HepG2 (cell line): ENCODE data around the gene HIGD1A. TPM values are rescaled to one million over a fixed set of nuclear protein-coding genes. Genes with fewer than 3 reads are reported as not detected.

Experiments
- BRF2 ChIP-seq: sonication (generic); formaldehyde crosslinking; IDR thresholded peaks from 2 replicates; pipeline ENCODE4 v1.8.1; 2022; ENCODE audit warnings: mild to moderate bottlenecking, missing genetic modification reagents
- CBX5 ChIP-seq: sonication (generic); formaldehyde crosslinking; IDR thresholded peaks from 2 replicates; pipeline ENCODE4 v1.4.0; 2020; ENCODE audit warnings: missing genetic modification reagents, borderline replicate concordance
- CCAR2 ChIP-seq: fragments of 200-400 bp; formaldehyde crosslinking; optimal IDR thresholded peaks from 2 replicates; pipeline ENCODE3; 2018; ENCODE audit warnings: low read depth, mild to moderate bottlenecking, low read length, moderate library complexity
- FOSL2 ChIP-seq: sonication (generic); formaldehyde crosslinking; IDR thresholded peaks from 2 replicates; pipeline ENCODE4 v1.4.0; 2020; ENCODE audit warnings: missing genetic modification reagents
- FOXK1 ChIP-seq: sonication (generic); formaldehyde crosslinking; IDR thresholded peaks from 2 replicates; pipeline ENCODE4 v1.4.0; 2020; ENCODE audit warnings: low read depth, missing genetic modification reagents, borderline replicate concordance
- IKZF1 ChIP-seq: fragments of 450-650 bp; IDR thresholded peaks from 2 replicates; pipeline ENCODE4 v1.7.1; 2016
- KAT8 ChIP-seq: IDR thresholded peaks from 2 replicates; pipeline ENCODE4 v1.6.1; 2016; ENCODE audit warnings: missing genetic modification reagents, missing compliant biosample characterization
- KDM1A ChIP-seq: IDR thresholded peaks from 2 replicates; pipeline ENCODE4 v1.6.1; 2016; ENCODE audit warnings: missing compliant biosample characterization
- MED1 ChIP-seq: sonication (generic); formaldehyde crosslinking; IDR thresholded peaks from 2 replicates; pipeline ENCODE4 v1.4.0; 2020; ENCODE audit warnings: missing genetic modification reagents
- MED8 ChIP-seq: sonication (generic); formaldehyde crosslinking; IDR thresholded peaks from 2 replicates; pipeline ENCODE4 v1.8.1; 2023; ENCODE audit warnings: mild to moderate bottlenecking, missing genetic modification reagents; ENCODE audit not compliant: insufficient replicate concordance
- NCOA5 ChIP-seq: sonication (generic); formaldehyde crosslinking; IDR thresholded peaks from 2 replicates; pipeline ENCODE4 v1.4.0; 2020; ENCODE audit warnings: missing genetic modification reagents
- NFE2L2 ChIP-seq: fragments of 150-350 bp; IDR thresholded peaks from 2 replicates; pipeline ENCODE4 v1.6.1; 2014; ENCODE audit warnings: low read length
- NFYB ChIP-seq: sonication (generic); formaldehyde crosslinking; IDR thresholded peaks from 2 replicates; pipeline ENCODE4 v1.4.0; 2020; ENCODE audit warnings: missing genetic modification reagents
- NR3C1 ChIP-seq: sonication (generic); formaldehyde crosslinking; IDR thresholded peaks from 2 replicates; pipeline ENCODE4 v1.4.0; 2020; ENCODE audit warnings: missing genetic modification reagents
- PBX2 ChIP-seq: IDR thresholded peaks from 2 replicates; pipeline ENCODE4 v1.6.1; 2016; ENCODE audit warnings: control low read depth
- PITX1 ChIP-seq: sonication (generic); formaldehyde crosslinking; IDR thresholded peaks from 2 replicates; pipeline ENCODE4 v1.5.1; 2020; ENCODE audit warnings: mild to moderate bottlenecking, missing genetic modification reagents
- RARG ChIP-seq: sonication (generic); formaldehyde crosslinking; IDR thresholded peaks from 2 replicates; pipeline ENCODE4 v1.4.0; 2020; ENCODE audit warnings: low read depth, mild to moderate bottlenecking, missing genetic modification reagents
- RXRA ChIP-seq: sonication (generic); formaldehyde crosslinking; IDR thresholded peaks from 2 replicates; pipeline ENCODE4 v1.5.1; 2020; ENCODE audit warnings: missing genetic modification reagents
- RXRB ChIP-seq: IDR thresholded peaks from 2 replicates; pipeline ENCODE4 v1.6.1; 2016; ENCODE audit warnings: borderline replicate concordance, missing genetic modification reagents, missing compliant biosample characterization
- SSRP1 ChIP-seq: IDR thresholded peaks from 2 replicates; pipeline ENCODE4 v1.6.1; 2016; ENCODE audit warnings: control low read depth
- TCF7L2 ChIP-seq: IDR thresholded peaks from 2 replicates; pipeline ENCODE4 v1.6.1; 2011; ENCODE audit warnings: mild to moderate bottlenecking, low read depth, low read length, moderate library complexity
- TEAD2 ChIP-seq: sonication (generic); formaldehyde crosslinking; IDR thresholded peaks from 2 replicates; pipeline ENCODE4 v1.9.0; 2021; ENCODE audit warnings: missing genetic modification reagents
- THAP8 ChIP-seq: sonication (generic); formaldehyde crosslinking; IDR thresholded peaks from 2 replicates; pipeline ENCODE4 v1.5.1; 2020; ENCODE audit warnings: missing genetic modification reagents, mild to moderate bottlenecking, borderline replicate concordance
- ZNF101 ChIP-seq: sonication (generic); formaldehyde crosslinking; IDR thresholded peaks from 2 replicates; pipeline ENCODE4 v1.4.0; 2020; ENCODE audit warnings: mild to moderate bottlenecking, low read depth, missing genetic modification reagents, borderline replicate concordance
- ZNF296 ChIP-seq: sonication (generic); formaldehyde crosslinking; conservative IDR thresholded peaks from 2 replicates; pipeline ENCODE4 v1.5.0; 2020; ENCODE audit warnings: mild to moderate bottlenecking, missing genetic modification reagents
- ZNF44 ChIP-seq: sonication (generic); formaldehyde crosslinking; IDR thresholded peaks from 2 replicates; pipeline ENCODE4 v1.5.1; 2020; ENCODE audit warnings: mild to moderate bottlenecking, missing genetic modification reagents
- ZNF441 ChIP-seq: sonication (generic); formaldehyde crosslinking; IDR thresholded peaks from 2 replicates; pipeline ENCODE4 v1.7.0; 2021; ENCODE audit warnings: missing genetic modification reagents, borderline replicate concordance
- ZNF446 ChIP-seq: sonication (generic); formaldehyde crosslinking; IDR thresholded peaks from 2 replicates; pipeline ENCODE4 v1.5.0; 2020; ENCODE audit warnings: mild to moderate bottlenecking, missing genetic modification reagents
- ZNF552 ChIP-seq: sonication (generic); formaldehyde crosslinking; IDR thresholded peaks from 2 replicates; pipeline ENCODE4 v1.9.0; 2022; ENCODE audit warnings: missing genetic modification reagents, mild to moderate bottlenecking, borderline replicate concordance
- ZNF652 ChIP-seq: IDR thresholded peaks from 2 replicates; pipeline ENCODE4 v1.6.1; 2016; ENCODE audit warnings: low read depth, borderline replicate concordance
- ZNF891 ChIP-seq: sonication (generic); formaldehyde crosslinking; IDR thresholded peaks from 2 replicates; pipeline ENCODE4 v1.5.0; 2020; ENCODE audit warnings: mild to moderate bottlenecking, missing genetic modification reagents
- polyA plus RNA-seq, 8 experiments: library from polyadenylated mRNA; depleted of rRNA in 3 of 8; stranded (reverse) in 7 of 8; unstranded in 1 of 8; fragments of >200 nt; fragmentation: Illumina TruSeq in 4 of 8; extraction: Trizol in 4 of 8; gene quantifications; 2 replicates each; pipeline versions ENCODE4 v1.2.1 to v1.2.3, GENCODE V29; 2011 to 2016; ENCODE audit warnings: low read depth in 4 of 8, missing spikeins in 1 of 8, mixed read lengths in 1 of 8; ENCODE audit not compliant: insufficient read depth in 1 of 8
- total RNA-seq, 5 experiments: library from RNA; depleted of rRNA; stranded (reverse); fragments of >200 nt; fragmentation: Illumina TruSeq; extraction: Trizol; gene quantifications; 2 replicates each; pipeline ENCODE4 v1.2.3, GENCODE V29; 2016; ENCODE audit warnings: low read depth in 1 of 5

HIGD1A gene
- total and polyA plus RNA-seq, 2 of the 13 experiments (the other 11 are each of a cell fraction or from before 2014, with no cell fraction given), result 222 to 253 TPM

- 0 out of 2 replicates have a peak, but pooled peaks have one; percentile 22 for TF ChIP-seq NFYB (CRISPR knock-in tag)
- TF ChIP-seq MED8 (CRISPR knock-in tag), result no peak
- TF ChIP-seq ZNF446, result no peak
- peak; percentile 62; the same call in 1 of the 2 replicates for TF ChIP-seq BRF2 (CRISPR knock-in tag)
- TF ChIP-seq TEAD2 (CRISPR knock-in tag), result no peak
- TF ChIP-seq CCAR2, result no peak
- TF ChIP-seq ZNF296 (CRISPR knock-in tag), result no peak
- TF ChIP-seq CBX5 (CRISPR knock-in tag), result no peak; the same call in 1 of the 2 replicates
- no peak for TF ChIP-seq ZNF44 (CRISPR knock-in tag)
- TF ChIP-seq ZNF652 (CRISPR knock-in tag), result no peak
- no peak for TF ChIP-seq ZNF552
- TF ChIP-seq TCF7L2, result no peak
- no peak for TF ChIP-seq ZNF441 (CRISPR knock-in tag)
- peak; percentile 47; the same call in 1 of the 2 replicates for TF ChIP-seq KAT8 (CRISPR knock-in tag)
- TF ChIP-seq NFE2L2, result peak; percentile 75
- peak; percentile 56; the same call in 1 of the 2 replicates for TF ChIP-seq RXRA
- TF ChIP-seq RARG (CRISPR knock-in tag), result no peak
- TF ChIP-seq FOXK1, result peak; percentile 56; the same call in 1 of the 2 replicates
- TF ChIP-seq FOSL2 (CRISPR knock-in tag), result peak; percentile 94
- TF ChIP-seq PBX2 (CRISPR knock-in tag), result no peak
- TF ChIP-seq ZNF891 (CRISPR knock-in tag), result no peak
- TF ChIP-seq IKZF1, result no peak
- TF ChIP-seq SSRP1 (CRISPR knock-in tag), result no peak
- peak; percentile 87 for TF ChIP-seq MED1
- no peak for TF ChIP-seq THAP8 (CRISPR knock-in tag)
- TF ChIP-seq NR3C1 (CRISPR knock-in tag), result no peak
- no peak for TF ChIP-seq NCOA5
- peak; percentile 85 for TF ChIP-seq RXRB (CRISPR knock-in tag)
- no peak for TF ChIP-seq ZNF101 (CRISPR knock-in tag)
- no peak; the same call in 1 of the 2 replicates for TF ChIP-seq PITX1 (CRISPR knock-in tag)
- peak; percentile 66; the same call in 1 of the 2 replicates for TF ChIP-seq KDM1A (CRISPR knock-in tag)
These were observed 24.9 kb upstream of the HIGD1A start (continued) for GRCh38 chr3:42829083-42829627.
